OCI-LY3 (cell line): ENCODE results near the gene INS.

Experiments used
- H2AFZ ChIP-seq: fragments of 200-600, 300-600 bp; shearing (Covaris generic); 2 replicates; pipeline ENCODE4 v1.6.0; 2014; ENCODE audit warnings: antibody characterized with exemption, low read depth, low read length
- H3K27ac ChIP-seq: fragments of 200-600, 300-600 bp; sonication (generic); 2 replicates; pipeline ENCODE4 v1.5.1; 2014; ENCODE audit warnings: mild to moderate bottlenecking, low read length, moderate library complexity, mixed read lengths
- H3K27me3 ChIP-seq: fragments of 200-600, 300-600 bp; sonication (generic); 2 replicates; pipeline ENCODE4 v1.6.1; 2014; ENCODE audit warnings: low read depth, low read length, mixed read lengths
- H3K36me3 ChIP-seq: fragments of 200-600, 300-600 bp; sonication (generic); replicated peaks from 2 replicates; pipeline ENCODE3; 2014; ENCODE audit warnings: low read depth, low read length, mixed read lengths
- H3K4me1 ChIP-seq: fragments of 300-600, 200-600 bp; sonication (generic); 2 replicates; pipeline ENCODE4 v1.6.1; 2014; ENCODE audit warnings: low read length, mixed read lengths
- H3K4me2 ChIP-seq: fragments of 200-600, 300-600 bp; sonication (generic); 2 replicates; pipeline ENCODE4 v1.6.1; 2014; ENCODE audit warnings: low read length, mixed read lengths
- H3K4me3 ChIP-seq: fragments of 300-600, 200-600 bp; sonication (generic); 2 replicates; pipeline ENCODE4 v1.5.1; 2014; ENCODE audit warnings: antibody characterized with exemption, mild to moderate bottlenecking, low read length, moderate library complexity
- H3K79me2 ChIP-seq: fragments of 300-600, 200-600 bp; shearing (Covaris generic); 2 replicates; pipeline ENCODE4 v1.6.1; 2014; ENCODE audit warnings: mild to moderate bottlenecking, low read length, mixed read lengths
- H3K9ac ChIP-seq: fragments of 300-600, 200-600 bp; shearing (Covaris generic); 2 replicates; pipeline ENCODE4 v1.6.0; 2014; ENCODE audit warnings: mild to moderate bottlenecking, low read length, moderate library complexity
- H3K9me3 ChIP-seq: fragments of 200-600, 300-600 bp; shearing (Covaris generic); 2 replicates; pipeline ENCODE4 v1.6.1; 2014; ENCODE audit warnings: low read length, mixed read lengths; ENCODE audit not compliant: insufficient read depth
- H4K20me1 ChIP-seq: fragments of 200-600, 300-600 bp; sonication (generic); 2 replicates; pipeline ENCODE4 v1.6.1; 2016; ENCODE audit warnings: low read length, mixed read lengths; ENCODE audit not compliant: insufficient read depth
- CTCF ChIP-seq: fragments of 200-600, 300-600 bp; sonication (generic); IDR thresholded peaks from 2 replicates; pipeline ENCODE4 v1.5.1; 2014; ENCODE audit warnings: antibody characterized with exemption, low read length, low read depth
- EZH2phosphoT487 ChIP-seq: fragments of 200-600 bp; shearing (Covaris generic); IDR thresholded peaks from 2 replicates; pipeline ENCODE4 v1.6.1; 2018; ENCODE audit warnings: antibody characterized with exemption, mixed run types, low read depth

The INS gene

GRCh38 chr11:2169626-2170570, 8.9 kb upstream of the INS start:
- H3K9ac ChIP-seq: no peak overlapping the region
- H3K9me3 ChIP-seq: no peaks in the 10 kb centered on the region
- H4K20me1 ChIP-seq: no peaks in the 10 kb centered on the region
- no peak overlapping the region for H2AFZ ChIP-seq
- no peaks in the 10 kb centered on the region for H3K27me3 ChIP-seq
- H3K4me2 ChIP-seq: no peak overlapping the region
- TF ChIP-seq CTCF: no peak
- TF ChIP-seq EZH2phosphoT487: no peak
- H3K4me1 ChIP-seq: no peaks in the 10 kb centered on the region
- no peak overlapping the region for H3K4me3 ChIP-seq
- H3K79me2 ChIP-seq: no peaks in the 10 kb centered on the region
- no peak overlapping the region for H3K27ac ChIP-seq
- no peaks in the 10 kb centered on the region for H3K36me3 ChIP-seq

GRCh38 chr11:2169005-2169378, 8.0 kb upstream of the INS start:
- Histone ChIP-seq H4K20me1 (no peaks in the 10 kb centered on the region), H2AFZ (no peak overlapping the region), H3K4me1 (no peaks in the 10 kb centered on the region), H3K79me2 (no peaks in the 10 kb centered on the region), H3K9me3 (no peaks in the 10 kb centered on the region), H3K9ac (no peak overlapping the region), H3K27me3 (no peaks in the 10 kb centered on the region), H3K27ac (no peak overlapping the region), H3K36me3 (no peaks in the 10 kb centered on the region), H3K4me2 (no peak overlapping the region), H3K4me3 (no peak overlapping the region)
- TF ChIP-seq CTCF (no peak), EZH2phosphoT487 (no peak)

GRCh38 chr11:2168286-2169004, 7.4 kb upstream of the INS start:
- Histone ChIP-seq H3K27me3 (no peaks in the 10 kb centered on the region), H3K36me3 (no peaks in the 10 kb centered on the region)

More at GRCh38 chr11:2168286-2169004, 7.4 kb upstream of the INS start:
- no peak overlapping the region for H3K4me2 ChIP-seq
- no peak overlapping the region for H3K27ac ChIP-seq
- no peaks in the 10 kb centered on the region for H3K79me2 ChIP-seq
- no peak overlapping the region for H3K9ac ChIP-seq
- TF ChIP-seq EZH2phosphoT487 (no peak), CTCF (no peak)
- H3K9me3 ChIP-seq: no peaks in the 10 kb centered on the region
- H3K4me1 ChIP-seq: no peaks in the 10 kb centered on the region
- H3K4me3 ChIP-seq: no peak overlapping the region
- no peak overlapping the region for H2AFZ ChIP-seq
- H4K20me1 ChIP-seq: no peaks in the 10 kb centered on the region
